ENCODE measurements around the gene TFDP3.

The TFDP3 gene

GRCh38 chrX:133249266-133250058 lies 31.3 kb upstream of the TFDP3 start:
- H3K9ac ChIP-seq (ENCODE audit: insufficient read length): no peak overlapping the region
- TF ChIP-seq FOXP2 (optimal IDR thresholded peaks at IDR 0.05; ENCODE audit: control extremely low read depth, extremely low read length, insufficient read depth): no peak
- TF ChIP-seq EZH2 (IDR thresholded peaks at IDR 0.05): no peak
- no peak for TF ChIP-seq POLR2AphosphoS5 (IDR thresholded peaks at IDR 0.05; ENCODE audit: borderline replicate concordance, low read depth, low read length)
- H3K36me3 ChIP-seq (ENCODE audit: insufficient read depth, low read length): no peaks in the 10 kb centered on the region
- no peak overlapping the region for H3K27ac ChIP-seq
- no peak overlapping the region for H3K4me3 ChIP-seq
- DNase-seq (ENCODE audit: low read depth, low spot score): no peak
- H3K9me3 ChIP-seq (ENCODE audit: low read depth, low read length): no peaks in the 10 kb centered on the region

GRCh38 chrX:133248177-133248576 lies 30.0 kb upstream of the TFDP3 start:
- TF ChIP-seq POLR2AphosphoS5 (IDR thresholded peaks at IDR 0.05; ENCODE audit: borderline replicate concordance, low read depth, low read length): no peak
- no peak for TF ChIP-seq FOXP2 (optimal IDR thresholded peaks at IDR 0.05; ENCODE audit: control extremely low read depth, extremely low read length, insufficient read depth)
- TF ChIP-seq EZH2 (IDR thresholded peaks at IDR 0.05): no peak
- H3K36me3 ChIP-seq (ENCODE audit: insufficient read depth, low read length): no peaks in the 10 kb centered on the region
- no peak overlapping the region for H3K4me3 ChIP-seq
- no peak for DNase-seq (ENCODE audit: low read depth, low spot score)
- H3K27ac ChIP-seq: no peak overlapping the region
- H3K9me3 ChIP-seq (ENCODE audit: low read depth, low read length): no peaks in the 10 kb centered on the region
- no peak overlapping the region for H3K9ac ChIP-seq (ENCODE audit: insufficient read length)

GRCh38 chrX:133246921-133247320 lies 28.8 kb upstream of the TFDP3 start:
- DNase-seq (ENCODE audit: low read depth, low spot score): no peak
- TF ChIP-seq EZH2 (IDR thresholded peaks at IDR 0.05) (no peak), POLR2AphosphoS5 (IDR thresholded peaks at IDR 0.05; ENCODE audit: borderline replicate concordance, low read depth, low read length) (no peak), FOXP2 (optimal IDR thresholded peaks at IDR 0.05; ENCODE audit: control extremely low read depth, extremely low read length, insufficient read depth) (no peak)
- Histone ChIP-seq H3K27ac (no peak overlapping the region), H3K36me3 (ENCODE audit: insufficient read depth, low read length) (no peaks in the 10 kb centered on the region), H3K9me3 (ENCODE audit: low read depth, low read length) (no peaks in the 10 kb centered on the region), H3K9ac (ENCODE audit: insufficient read length) (no peak overlapping the region), H3K4me3 (no peak overlapping the region)

- Histone ChIP-seq H3K36me3 (ENCODE audit: insufficient read depth, low read length) (no peaks in the 10 kb centered on the region), H3K9me3 (ENCODE audit: low read depth, low read length) (no peaks in the 10 kb centered on the region), H3K9ac (ENCODE audit: insufficient read length) (no peak overlapping the region), H3K27ac (no peak overlapping the region), H3K4me3 (no peak overlapping the region)
- no peak for DNase-seq (ENCODE audit: low read depth, low spot score)
- no peak for TF ChIP-seq EZH2 (IDR thresholded peaks at IDR 0.05)
- no peak for TF ChIP-seq FOXP2 (optimal IDR thresholded peaks at IDR 0.05; ENCODE audit: control extremely low read depth, extremely low read length, insufficient read depth)
- TF ChIP-seq POLR2AphosphoS5 (IDR thresholded peaks at IDR 0.05; ENCODE audit: borderline replicate concordance, low read depth, low read length): no peak
Observed at GRCh38 chrX:133235830-133236229, 17.7 kb upstream of the TFDP3 start.

GRCh38 chrX:133232331-133232730 lies 14.2 kb upstream of the TFDP3 start:
- Histone ChIP-seq H3K9me3 (ENCODE audit: low read depth, low read length) (no peaks in the 10 kb centered on the region), H3K4me3 (no peak overlapping the region), H3K36me3 (ENCODE audit: insufficient read depth, low read length) (no peaks in the 10 kb centered on the region), H3K27ac (no peak overlapping the region), H3K9ac (ENCODE audit: insufficient read length) (no peak overlapping the region)
- no peak for DNase-seq (ENCODE audit: low read depth, low spot score)
- no peak for TF ChIP-seq FOXP2 (optimal IDR thresholded peaks at IDR 0.05; ENCODE audit: control extremely low read depth, extremely low read length, insufficient read depth)
- no peak for TF ChIP-seq POLR2AphosphoS5 (IDR thresholded peaks at IDR 0.05; ENCODE audit: borderline replicate concordance, low read depth, low read length)
- no peak for TF ChIP-seq EZH2 (IDR thresholded peaks at IDR 0.05)

GRCh38 chrX:133229361-133229760 lies 11.2 kb upstream of the TFDP3 start:
- Histone ChIP-seq H3K27ac (no peak overlapping the region), H3K4me3 (no peak overlapping the region), H3K9ac (ENCODE audit: insufficient read length) (no peak overlapping the region), H3K9me3 (ENCODE audit: low read depth, low read length) (no peaks in the 10 kb centered on the region), H3K36me3 (ENCODE audit: insufficient read depth, low read length) (no peaks in the 10 kb centered on the region)
- no peak for TF ChIP-seq FOXP2 (optimal IDR thresholded peaks at IDR 0.05; ENCODE audit: control extremely low read depth, extremely low read length, insufficient read depth)
- no peak for DNase-seq (ENCODE audit: low read depth, low spot score)

- no peaks in the 10 kb centered on the region for H3K36me3 ChIP-seq (ENCODE audit: insufficient read depth, low read length)
- H3K9me3 ChIP-seq (ENCODE audit: low read depth, low read length): no peaks in the 10 kb centered on the region
- H3K27ac ChIP-seq: no peak overlapping the region
- TF ChIP-seq EZH2 (IDR thresholded peaks at IDR 0.05): no peak
- no peak for TF ChIP-seq FOXP2 (optimal IDR thresholded peaks at IDR 0.05; ENCODE audit: control extremely low read depth, extremely low read length, insufficient read depth)
- TF ChIP-seq POLR2AphosphoS5 (IDR thresholded peaks at IDR 0.05; ENCODE audit: borderline replicate concordance, low read depth, low read length): no peak
- DNase-seq (ENCODE audit: low read depth, low spot score): no peak
- H3K9ac ChIP-seq (ENCODE audit: insufficient read length): no peak overlapping the region
- no peak overlapping the region for H3K4me3 ChIP-seq
Observed at GRCh38 chrX:133215747-133216146, 2.4 kb downstream of the TFDP3 start.

- DNase-seq (ENCODE audit: low read depth, low spot score): no peak
- H3K36me3 ChIP-seq (ENCODE audit: insufficient read depth, low read length): no peaks in the 10 kb centered on the region
- TF ChIP-seq EZH2 (IDR thresholded peaks at IDR 0.05) (no peak), FOXP2 (optimal IDR thresholded peaks at IDR 0.05; ENCODE audit: control extremely low read depth, extremely low read length, insufficient read depth) (no peak), POLR2AphosphoS5 (IDR thresholded peaks at IDR 0.05; ENCODE audit: borderline replicate concordance, low read depth, low read length) (no peak)
- H3K9ac ChIP-seq (ENCODE audit: insufficient read length): no peak overlapping the region
- H3K27ac ChIP-seq: no peak overlapping the region
- no peak overlapping the region for H3K4me3 ChIP-seq
- H3K9me3 ChIP-seq (ENCODE audit: low read depth, low read length): no peaks in the 10 kb centered on the region
Observed at GRCh38 chrX:133215017-133215416, 3.1 kb downstream of the TFDP3 start.

GRCh38 chrX:133214301-133214700 lies 3.9 kb downstream of the TFDP3 start:
- Histone ChIP-seq H3K27ac (no peak overlapping the region), H3K36me3 (ENCODE audit: insufficient read depth, low read length) (no peaks in the 10 kb centered on the region), H3K4me3 (no peak overlapping the region), H3K9me3 (ENCODE audit: low read depth, low read length) (no peaks in the 10 kb centered on the region), H3K9ac (ENCODE audit: insufficient read length) (no peak overlapping the region)
- DNase-seq (ENCODE audit: low read depth, low spot score): no peak
- TF ChIP-seq POLR2AphosphoS5 (IDR thresholded peaks at IDR 0.05; ENCODE audit: borderline replicate concordance, low read depth, low read length): no peak
- no peak for TF ChIP-seq FOXP2 (optimal IDR thresholded peaks at IDR 0.05; ENCODE audit: control extremely low read depth, extremely low read length, insufficient read depth)
- TF ChIP-seq EZH2 (IDR thresholded peaks at IDR 0.05): no peak
